ENCODE results near the gene CAMK2B.

DNA sequence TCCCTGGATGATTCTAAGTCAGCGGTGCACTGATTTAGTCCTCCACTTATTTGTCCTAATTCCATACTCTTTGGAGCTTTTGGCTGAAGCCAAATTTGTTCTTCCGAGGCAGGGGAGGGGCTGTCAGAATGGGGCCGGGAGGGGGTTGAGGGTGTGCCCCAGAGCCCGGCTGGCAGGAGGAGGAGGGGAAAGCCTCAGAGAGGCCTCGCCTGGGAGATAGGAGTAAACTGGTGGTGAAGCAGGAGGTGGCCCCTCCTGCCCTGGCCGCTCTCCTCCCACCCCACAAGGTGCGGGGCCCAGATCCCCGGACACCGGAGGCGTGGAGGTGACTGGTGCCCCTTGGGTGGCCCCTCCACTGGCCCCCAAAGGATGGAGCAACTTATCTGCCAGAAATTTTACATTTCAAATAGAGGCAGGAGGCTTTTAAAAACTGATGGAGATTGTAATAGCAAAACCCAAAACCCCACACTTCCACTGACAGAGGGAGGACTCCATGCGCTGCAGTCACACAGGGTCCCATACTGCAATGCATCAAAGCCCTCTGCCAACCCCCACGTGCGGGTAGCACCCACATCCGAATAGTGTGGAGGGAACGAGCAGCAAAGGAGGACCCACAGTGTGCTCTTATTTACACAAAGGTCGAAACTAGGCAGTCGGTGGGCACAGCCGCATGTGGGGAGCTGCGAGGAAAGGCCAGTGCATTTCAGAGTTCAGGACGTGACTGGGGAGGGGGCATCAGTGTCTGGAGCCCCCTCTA is 61.9 kb downstream of the CAMK2B start:
- TF ChIP-seq PAX5 (IDR thresholded peaks at IDR 0.05; ENCODE audit: insufficient read depth, low read length, severe bottlenecking) (no peak), POLR2A (IDR thresholded peaks at IDR 0.05; ENCODE audit: low read depth, low read length) (no peak), POLR2AphosphoS5 (IDR thresholded peaks at IDR 0.05; ENCODE audit: low read depth, low read length) (no peak), TAF1 (IDR thresholded peaks at IDR 0.05; ENCODE audit: low read depth, low read length) (no peak)
